ENCODE results near the gene THAP3. TPM values are rescaled to one million over a fixed set of nuclear protein-coding genes. Genes with fewer than 3 reads are reported as not detected.

THAP3 gene
- total RNA-seq, 2 experiments from 2014 or later, result 15.2 to 18.7 TPM

DNA sequence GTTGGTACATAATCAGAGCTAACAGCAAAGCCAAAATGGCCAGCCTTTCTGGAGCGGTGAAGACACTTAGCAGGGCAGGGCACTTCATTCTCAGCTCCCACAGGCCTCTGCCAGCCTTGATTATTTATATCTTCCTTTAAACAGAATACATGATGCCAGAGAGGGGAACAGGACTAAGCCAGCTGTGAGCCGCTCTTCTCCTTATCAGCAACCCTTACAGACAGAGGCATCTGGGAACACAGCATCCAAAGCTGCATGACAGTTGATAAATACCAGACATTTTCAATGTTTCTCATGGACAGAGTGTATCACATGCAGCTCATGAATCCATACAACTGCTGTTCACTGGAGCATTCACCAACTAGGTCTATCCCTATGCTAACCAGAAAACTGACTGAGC, 47.9 kb downstream of the THAP3 start:
- Mint-ChIP-seq H3K4me1 (ENCODE audit: low read depth) (no peaks in the 10 kb centered on the region), H3K27ac (no peak overlapping the region), H3K36me3 (ENCODE audit: low read depth) (peaks cover 49% of the 10 kb centered on the region), H3K4me3 (no peak overlapping the region), H3K27me3 (no peaks in the 10 kb centered on the region), H3K9me3 (no peaks in the 10 kb centered on the region)
- ChIA-PET CTCF (no interaction called here), POLR2A (no interaction called here)
- Histone ChIP-seq H3K9me3 (ENCODE audit: control insufficient read depth in 1 of 2, insufficient read depth in 1 of 2, low read length in 2 of 2) (no peaks in the 10 kb centered on the region), H3K4me1 (ENCODE audit: insufficient read depth, low read length) (no peaks in the 10 kb centered on the region), H3K36me3 (ENCODE audit: insufficient read depth, low read length) (peaks cover 31% of the 10 kb centered on the region), H3K27ac (ENCODE audit: low read depth in 1 of 2, low read length in 2 of 2) (no peak overlapping the region), H3K27me3 (ENCODE audit: control insufficient read depth in 1 of 2, insufficient read depth in 2 of 2, low read length in 2 of 2) (no peaks in the 10 kb centered on the region), H3K4me3 (ENCODE audit: low read length) (no peak overlapping the region)
- ATAC-seq (ENCODE audit: poor library complexity), result no peak
- intact Hi-C loops (cut with DNase I, micrococcal nuclease), result no loop called here
- no peak for DNase-seq
- TF ChIP-seq, protein P1, sequence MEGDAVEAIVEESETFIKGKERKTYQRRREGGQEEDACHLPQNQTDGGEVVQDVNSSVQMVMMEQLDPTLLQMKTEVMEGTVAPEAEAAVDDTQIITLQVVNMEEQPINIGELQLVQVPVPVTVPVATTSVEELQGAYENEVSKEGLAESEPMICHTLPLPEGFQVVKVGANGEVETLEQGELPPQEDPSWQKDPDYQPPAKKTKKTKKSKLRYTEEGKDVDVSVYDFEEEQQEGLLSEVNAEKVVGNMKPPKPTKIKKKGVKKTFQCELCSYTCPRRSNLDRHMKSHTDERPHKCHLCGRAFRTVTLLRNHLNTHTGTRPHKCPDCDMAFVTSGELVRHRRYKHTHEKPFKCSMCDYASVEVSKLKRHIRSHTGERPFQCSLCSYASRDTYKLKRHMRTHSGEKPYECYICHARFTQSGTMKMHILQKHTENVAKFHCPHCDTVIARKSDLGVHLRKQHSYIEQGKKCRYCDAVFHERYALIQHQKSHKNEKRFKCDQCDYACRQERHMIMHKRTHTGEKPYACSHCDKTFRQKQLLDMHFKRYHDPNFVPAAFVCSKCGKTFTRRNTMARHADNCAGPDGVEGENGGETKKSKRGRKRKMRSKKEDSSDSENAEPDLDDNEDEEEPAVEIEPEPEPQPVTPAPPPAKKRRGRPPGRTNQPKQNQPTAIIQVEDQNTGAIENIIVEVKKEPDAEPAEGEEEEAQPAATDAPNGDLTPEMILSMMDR (IDR thresholded peaks at IDR 0.05), result no peak

DNA sequence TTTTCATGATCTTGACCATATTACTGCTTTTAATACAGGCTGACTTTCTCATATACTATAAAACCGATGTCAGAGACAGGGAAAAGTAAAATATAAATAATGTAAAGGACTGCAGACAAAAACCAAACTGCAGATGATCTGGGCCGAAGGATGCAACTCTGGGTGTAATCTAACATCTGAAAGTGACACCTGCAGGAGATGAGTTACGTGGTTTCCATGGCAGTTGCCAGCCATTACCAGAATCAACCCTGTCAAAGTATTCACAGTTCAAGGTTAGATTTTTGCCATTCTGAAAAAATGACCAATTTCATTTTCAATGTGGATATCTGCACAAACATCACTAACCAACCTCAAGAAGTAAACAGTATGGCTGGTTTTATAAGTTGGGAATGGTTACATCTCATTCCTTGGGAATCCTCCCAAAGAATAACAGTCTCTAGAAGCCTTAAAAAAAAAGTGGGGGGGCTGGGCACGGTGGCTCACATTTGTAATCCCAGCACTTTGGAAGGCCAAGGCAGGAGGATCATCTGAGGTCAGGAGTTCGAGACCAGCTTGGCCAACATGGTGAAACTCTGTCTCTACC, 49.2 kb downstream of the THAP3 start:
- H3K36me3 ChIP-seq (ENCODE audit: insufficient read depth, low read length), result peaks cover 39% of the 10 kb centered on the region
- CTCF ChIA-PET, result no interaction called here
- DNase-seq, result no peak
- H3K9me3 ChIP-seq (ENCODE audit: control insufficient read depth in 1 of 2, insufficient read depth in 1 of 2, low read length in 2 of 2), result no peaks in the 10 kb centered on the region
- Mint-ChIP-seq H3K36me3 (ENCODE audit: low read depth) (peaks cover 59% of the 10 kb centered on the region), H3K4me3 (no peak overlapping the region), H3K27ac (no peak overlapping the region), H3K27me3 (no peaks in the 10 kb centered on the region), H3K9me3 (no peaks in the 10 kb centered on the region), H3K4me1 (ENCODE audit: low read depth) (no peaks in the 10 kb centered on the region)
- POLR2A ChIA-PET, result no interaction called here
- H3K4me3 ChIP-seq (ENCODE audit: low read length), result no peak overlapping the region
- ATAC-seq (ENCODE audit: poor library complexity), result no peak
- TF ChIP-seq, protein P1 (IDR thresholded peaks at IDR 0.05), result no peak
- H3K27me3 ChIP-seq (ENCODE audit: control insufficient read depth in 1 of 2, insufficient read depth in 2 of 2, low read length in 2 of 2), result no peaks in the 10 kb centered on the region
- H3K4me1 ChIP-seq (ENCODE audit: insufficient read depth, low read length), result no peaks in the 10 kb centered on the region
- no peak overlapping the region for H3K27ac ChIP-seq (ENCODE audit: low read depth in 1 of 2, low read length in 2 of 2)
- intact Hi-C loops (cut with DNase I, micrococcal nuclease), result no loop called here

DNA sequence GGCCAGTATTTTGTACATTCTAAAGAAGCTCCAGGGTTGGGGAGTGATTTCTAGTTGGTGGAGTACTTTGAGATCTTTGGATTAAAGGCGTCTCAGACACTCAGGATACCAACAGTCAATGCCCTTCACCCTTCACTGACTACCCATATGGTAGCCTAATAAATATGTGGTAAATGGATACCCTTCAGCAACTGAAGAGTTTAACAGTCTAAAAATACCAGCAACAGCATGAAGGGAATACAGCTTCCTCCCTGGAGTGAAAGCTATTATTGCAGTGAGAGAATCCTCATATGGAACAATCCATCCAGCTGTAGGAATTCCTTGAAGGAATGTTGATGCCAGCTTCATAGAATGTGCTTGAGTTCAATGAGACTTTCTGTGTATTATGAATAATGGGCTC, 50.1 kb downstream of the THAP3 start:
- TF ChIP-seq, protein P1 (IDR thresholded peaks at IDR 0.05), result no peak
- H3K27ac Mint-ChIP-seq, result no peak overlapping the region
- intact Hi-C loops (cut with DNase I, micrococcal nuclease), result no loop called here
- Histone ChIP-seq H3K4me1 (ENCODE audit: insufficient read depth, low read length) (no peaks in the 10 kb centered on the region), H3K27me3 (ENCODE audit: control insufficient read depth in 1 of 2, insufficient read depth in 2 of 2, low read length in 2 of 2) (no peaks in the 10 kb centered on the region), H3K4me3 (ENCODE audit: low read length) (no peak overlapping the region), H3K9me3 (ENCODE audit: control insufficient read depth in 1 of 2, insufficient read depth in 1 of 2, low read length in 2 of 2) (no peaks in the 10 kb centered on the region), H3K36me3 (ENCODE audit: insufficient read depth, low read length) (peaks cover 46% of the 10 kb centered on the region), H3K27ac (ENCODE audit: low read depth in 1 of 2, low read length in 2 of 2) (no peak overlapping the region)
- H3K9me3 Mint-ChIP-seq, result no peaks in the 10 kb centered on the region
- no peaks in the 10 kb centered on the region for H3K4me1 Mint-ChIP-seq (ENCODE audit: low read depth)
- CTCF ChIA-PET, result no interaction called here
- ATAC-seq (ENCODE audit: poor library complexity) (no peak), DNase-seq (no peak)
- H3K27me3 Mint-ChIP-seq, result no peaks in the 10 kb centered on the region
- no peak overlapping the region for H3K4me3 Mint-ChIP-seq
- peaks cover 68% of the 10 kb centered on the region for H3K36me3 Mint-ChIP-seq (ENCODE audit: low read depth)
- POLR2A ChIA-PET, result no interaction called here
